ENCODE data around the gene CRYBB1. TPM values are rescaled to one million over a fixed set of nuclear protein-coding genes. Genes with fewer than 3 reads are reported as not detected.

Gene CRYBB1
- polyA plus RNA-seq: not detected

DNA sequence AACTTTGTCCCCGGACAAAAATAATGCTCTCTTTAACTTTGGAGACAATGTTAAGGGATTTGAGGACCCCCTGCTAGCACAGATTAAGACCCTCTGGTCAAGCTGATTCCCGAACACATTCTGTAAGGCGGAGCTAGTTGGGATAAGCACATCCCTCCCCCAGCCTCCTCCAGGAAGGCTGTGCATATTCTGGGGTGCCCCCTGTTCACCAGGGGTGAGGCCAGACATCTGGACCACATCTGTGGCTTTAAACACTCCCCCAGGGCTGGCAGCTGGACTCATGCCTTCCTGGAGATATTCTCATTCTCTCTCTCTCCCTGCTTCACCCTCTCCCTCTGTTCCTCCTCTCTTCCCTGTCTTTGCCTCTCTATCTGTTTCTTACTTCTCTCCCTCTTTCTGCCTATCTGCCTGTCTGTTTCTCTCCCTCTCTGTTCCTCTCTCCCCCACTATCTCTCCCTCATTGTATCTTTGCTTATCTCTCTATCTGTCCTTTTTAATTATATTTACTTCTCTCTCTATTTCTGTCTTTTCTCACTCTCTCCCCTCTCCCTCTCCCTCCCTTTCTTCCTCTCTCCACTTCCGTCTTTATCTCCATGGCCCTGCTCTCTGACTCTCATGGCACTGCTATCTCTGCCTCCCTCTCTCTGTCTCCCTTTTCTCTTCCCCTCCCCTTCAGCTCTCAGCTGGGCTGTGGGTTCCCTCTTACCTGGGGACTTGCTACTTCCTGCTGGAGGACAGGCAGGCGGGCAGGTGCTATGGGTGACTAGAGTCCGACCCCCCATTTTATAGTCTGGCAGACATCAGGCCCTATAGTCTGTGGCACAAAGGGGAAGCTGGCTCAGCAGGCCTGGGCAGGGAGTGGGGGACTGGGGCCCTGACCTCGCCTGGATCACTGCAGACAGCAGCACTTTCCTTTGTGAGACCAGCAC, at the start of gene CRYBB1:
Gene CRYBB1 (minus strand): TSS at position 757 of the 929 bp plus-strand sequence. CDS start 1,708 bp downstream, outside the sequence.
- peak within 1 kb of the TSS; percentile 33 to 86 (median 68) for H3K27ac Mint-ChIP-seq
- H3K4me3 Mint-ChIP-seq: no peak within 1 kb of the TSS
- peaks cover 24 to 34% of the 10 kb centered on the region in 2 donors for H3K4me1 Mint-ChIP-seq
- peaks cover 0 to 4% (median 2%) of the 10 kb centered on the region in 3 donors for H3K27me3 Mint-ChIP-seq (ENCODE audit: low read depth in 3 of 3)
- no peak for DNase-seq
- H3K36me3 Mint-ChIP-seq: peaks cover 0 to 3% (median 0%) of the 10 kb centered on the region in 3 donors
- no peaks in the 10 kb centered on the region for H3K9me3 Mint-ChIP-seq

DNA sequence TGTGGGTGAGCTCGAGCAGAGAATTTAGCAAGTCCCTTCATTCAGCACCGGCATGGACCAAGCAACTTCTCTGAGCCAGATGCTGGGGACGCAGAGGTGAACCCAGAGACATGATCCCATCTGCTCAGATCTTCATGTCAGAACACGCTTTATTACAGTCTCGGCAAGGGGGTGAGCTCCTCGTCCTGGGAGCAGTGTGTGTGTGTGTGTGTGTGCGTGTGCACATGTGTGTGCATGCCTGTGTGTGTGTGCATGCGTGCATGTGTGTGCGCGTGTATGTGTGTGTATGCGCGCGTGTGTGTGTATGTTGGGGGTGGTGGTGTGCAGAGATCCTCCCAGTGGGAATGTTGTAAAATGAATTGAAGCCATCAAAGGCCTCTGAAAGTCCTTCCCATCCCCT, 49.3 kb upstream of the CRYBB1 start:
- H3K4me3 Mint-ChIP-seq: no peak overlapping the region
- no peak for DNase-seq
- peaks cover 56 to 74% of the 10 kb centered on the region in 2 donors for H3K4me1 Mint-ChIP-seq
- no peaks in the 10 kb centered on the region for H3K9me3 Mint-ChIP-seq
- H3K36me3 Mint-ChIP-seq: no peaks in the 10 kb centered on the region
- H3K27me3 Mint-ChIP-seq (ENCODE audit: low read depth in 3 of 3): peaks cover 3 to 15% (median 5%) of the 10 kb centered on the region in 3 donors
- peak overlapping the region in 4 of 6 donors; percentile 55 to 99 (median 72) for H3K27ac Mint-ChIP-seq

DNA sequence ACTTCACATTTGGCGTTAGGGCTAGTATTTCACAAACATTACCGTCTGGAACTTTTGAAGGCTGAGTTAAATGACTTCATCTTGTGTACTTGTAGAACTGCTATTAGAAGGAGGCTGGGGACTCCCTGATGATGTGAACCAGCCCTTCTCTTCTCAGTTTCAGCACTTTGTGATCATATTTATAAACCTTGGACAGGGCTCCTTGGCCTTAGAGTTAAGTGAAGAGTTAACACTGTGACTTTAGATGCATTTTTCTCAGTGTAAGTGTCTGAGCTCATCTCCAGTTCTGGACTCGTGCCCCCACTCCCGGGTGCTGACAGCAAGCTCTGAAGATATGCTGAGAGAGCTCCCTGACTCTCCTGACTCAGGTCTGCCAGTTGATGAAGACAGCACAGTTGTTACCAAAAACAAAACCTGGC, 48.0 kb upstream of the CRYBB1 start:
- peaks cover 0 to 4% (median 1%) of the 10 kb centered on the region in 3 donors for H3K27me3 Mint-ChIP-seq (ENCODE audit: low read depth in 3 of 3)
- H3K4me3 Mint-ChIP-seq: peak overlapping the region in 3 of 5 donors; percentile 72 to 77 (median 74)
- H3K36me3 Mint-ChIP-seq: no peaks in the 10 kb centered on the region
- peak overlapping the region; percentile 82 to 97 (median 92) for H3K27ac Mint-ChIP-seq
- H3K9me3 Mint-ChIP-seq: no peaks in the 10 kb centered on the region
- no peak for DNase-seq
- peaks cover 44 to 66% of the 10 kb centered on the region in 2 donors for H3K4me1 Mint-ChIP-seq

DNA sequence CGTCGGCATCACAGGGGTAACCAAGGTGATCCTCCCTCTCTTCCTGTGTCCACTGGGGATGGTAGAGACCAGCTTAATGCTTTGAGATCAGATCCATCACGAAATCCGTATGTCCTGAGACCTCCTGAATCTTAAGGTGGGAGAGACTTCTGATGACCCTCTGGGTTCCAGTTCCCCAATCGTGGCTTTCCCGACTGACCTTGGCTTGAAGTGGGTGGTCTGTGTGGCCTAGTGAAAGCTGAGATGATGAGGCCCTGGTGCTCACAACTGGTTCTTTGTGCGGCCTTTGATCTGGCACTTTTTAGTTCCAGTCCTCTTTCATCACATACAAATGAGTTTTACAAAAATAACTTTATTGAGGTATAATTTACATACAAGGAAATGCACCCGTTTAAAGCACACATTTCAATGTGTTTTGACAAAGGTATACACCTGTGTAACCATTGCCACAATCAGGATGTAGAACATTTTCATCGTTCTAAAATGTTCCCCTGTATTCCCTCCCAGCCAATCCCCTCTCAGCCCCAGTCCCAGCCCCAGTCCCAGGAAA, 45.6 kb upstream of the CRYBB1 start:
- Mint-ChIP-seq H3K4me3 (peak overlapping the region in 1 of 5 donors; percentile 57), H3K27ac (peak overlapping the region in 3 of 6 donors; percentile 37 to 67 (median 56)), H3K9me3 (no peaks in the 10 kb centered on the region), H3K36me3 (no peaks in the 10 kb centered on the region), H3K4me1 (peaks cover 33 to 57% of the 10 kb centered on the region in 2 donors), H3K27me3 (ENCODE audit: low read depth in 3 of 3) (peaks cover 0 to 2% (median 1%) of the 10 kb centered on the region in 3 donors)
- no peak for DNase-seq

DNA sequence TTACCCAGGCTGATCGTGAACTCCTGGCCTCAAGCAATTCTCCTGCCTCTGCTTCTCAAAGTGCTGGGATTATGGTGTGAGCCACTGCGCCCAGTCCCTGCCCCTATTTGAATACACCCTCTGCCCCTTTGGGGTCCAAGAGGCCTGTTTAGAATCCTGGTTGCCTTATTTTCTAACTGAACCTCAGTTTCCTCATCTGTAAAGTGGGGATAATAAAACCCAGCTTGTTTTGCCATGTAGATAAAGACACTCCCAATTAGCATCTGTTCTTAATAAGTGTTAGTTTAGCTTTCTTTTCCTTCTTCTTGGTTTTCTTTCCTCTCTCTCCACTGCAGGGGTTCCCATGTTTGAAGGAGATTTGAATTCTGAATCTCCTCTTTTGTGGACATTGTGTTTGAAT, 44.3 kb upstream of the CRYBB1 start:
- Mint-ChIP-seq H3K9me3 (no peaks in the 10 kb centered on the region), H3K27ac (peak overlapping the region in 2 of 6 donors; percentile 14 to 48), H3K36me3 (no peaks in the 10 kb centered on the region), H3K4me3 (no peak overlapping the region), H3K27me3 (ENCODE audit: low read depth in 3 of 3) (peaks cover 0 to 2% (median 0%) of the 10 kb centered on the region in 3 donors), H3K4me1 (peaks cover 41 to 64% of the 10 kb centered on the region in 2 donors)
- DNase-seq: no peak

DNA sequence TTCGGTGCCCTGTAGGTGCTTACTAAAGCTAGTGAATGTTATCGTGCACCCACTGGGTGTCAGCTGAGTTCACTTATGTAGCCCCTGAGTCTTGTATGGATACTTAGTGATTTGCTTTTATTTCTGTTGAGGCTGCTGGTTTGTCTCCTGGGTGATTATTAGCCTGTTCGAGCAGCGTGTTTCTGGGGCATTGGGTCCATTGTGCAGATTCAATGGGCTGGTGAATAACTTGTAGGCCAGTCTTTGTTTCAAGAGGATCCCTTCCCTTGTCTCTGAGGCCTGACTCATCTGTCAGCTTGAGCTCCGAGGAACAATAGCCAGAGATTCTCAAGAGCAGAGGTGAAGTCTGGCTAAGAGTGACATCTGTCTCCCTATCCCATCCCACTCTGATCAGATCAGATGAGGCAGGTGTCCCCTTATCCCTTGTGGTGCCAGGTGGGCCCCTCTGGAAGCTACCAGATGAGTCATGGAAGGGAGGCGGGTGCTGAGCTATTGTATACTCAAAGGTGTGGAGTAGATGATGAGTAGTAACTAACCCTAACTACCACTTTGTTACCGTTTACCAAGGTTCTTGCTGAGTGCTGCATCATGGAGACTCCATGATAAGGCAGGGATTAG, 43.2 kb upstream of the CRYBB1 start:
- Mint-ChIP-seq H3K9me3 (no peaks in the 10 kb centered on the region), H3K27me3 (ENCODE audit: low read depth in 3 of 3) (peaks cover 0 to 2% (median 0%) of the 10 kb centered on the region in 3 donors), H3K36me3 (no peaks in the 10 kb centered on the region), H3K27ac (peak overlapping the region in 3 of 6 donors; percentile 22 to 75 (median 34)), H3K4me1 (peaks cover 42 to 62% of the 10 kb centered on the region in 2 donors), H3K4me3 (no peak overlapping the region)
- DNase-seq: no peak

DNA sequence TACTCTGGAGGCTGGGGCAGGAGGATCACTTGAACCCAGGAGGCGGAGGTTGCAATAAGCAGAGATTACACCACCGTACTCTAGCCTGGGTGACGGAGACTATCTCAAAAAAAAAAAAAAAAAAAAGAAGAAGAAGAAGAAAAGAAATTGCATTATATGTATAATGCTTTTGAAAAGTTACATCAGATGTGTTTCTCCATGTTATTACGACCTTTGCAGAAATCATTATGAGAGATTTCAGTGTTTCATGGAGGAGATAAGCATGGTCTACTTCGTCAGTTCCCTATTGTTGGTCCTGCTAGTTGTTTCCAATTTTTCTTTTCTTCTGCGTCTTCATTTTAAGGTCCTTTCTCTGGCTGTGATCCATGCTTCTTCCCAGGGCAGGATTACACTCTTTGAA, 42.5 kb upstream of the CRYBB1 start:
- Mint-ChIP-seq H3K27ac (peak overlapping the region in 2 of 6 donors; percentile 16 to 75), H3K27me3 (ENCODE audit: low read depth in 3 of 3) (peaks cover 0 to 2% (median 0%) of the 10 kb centered on the region in 3 donors), H3K9me3 (no peaks in the 10 kb centered on the region), H3K4me3 (no peak overlapping the region), H3K4me1 (peaks cover 36 to 55% of the 10 kb centered on the region in 2 donors), H3K36me3 (no peaks in the 10 kb centered on the region)
- DNase-seq: no peak

DNA sequence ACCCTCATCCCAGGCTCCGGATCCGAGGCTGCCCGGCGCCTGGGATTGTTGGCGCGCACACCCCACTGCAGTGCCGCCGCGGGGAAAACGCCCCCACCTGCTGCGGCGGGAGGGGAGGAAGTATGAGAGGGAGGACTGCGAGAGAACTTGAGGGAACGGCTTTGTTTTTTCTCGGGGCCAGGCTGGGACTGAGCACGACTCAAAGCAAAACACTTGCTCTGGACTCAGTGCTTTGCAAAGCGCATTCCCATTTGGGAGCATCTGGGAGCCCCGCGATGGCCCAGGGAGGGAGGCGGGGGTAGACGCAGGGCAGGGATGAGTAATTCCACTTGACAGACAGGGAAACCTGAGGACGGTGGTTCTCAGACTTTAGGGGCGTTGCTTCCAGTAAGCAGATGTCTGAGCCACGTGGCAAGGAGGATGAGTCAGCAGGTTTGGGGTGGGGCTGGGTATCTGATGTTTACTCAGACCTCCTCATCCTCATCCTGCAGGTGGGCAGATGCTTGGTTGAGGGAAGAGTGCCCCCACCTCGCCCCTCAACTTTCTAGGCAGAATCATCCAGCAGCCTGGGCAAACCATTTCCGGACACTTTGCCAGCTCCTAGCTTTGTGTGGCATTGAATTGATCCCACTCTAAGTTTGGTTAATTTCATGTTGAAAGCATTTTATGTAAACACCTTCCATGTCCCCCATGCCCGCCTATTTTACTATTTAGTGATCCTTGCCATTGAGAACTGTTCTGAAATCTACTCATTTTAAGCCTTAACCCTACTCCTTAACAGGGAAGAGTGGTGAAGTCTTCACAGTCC, 41.0 kb upstream of the CRYBB1 start:
- peaks cover 0 to 3% (median 2%) of the 10 kb centered on the region in 3 donors for H3K27me3 Mint-ChIP-seq (ENCODE audit: low read depth in 3 of 3)
- DNase-seq: peak; percentile 39 to 54 (median 46)
- no peaks in the 10 kb centered on the region for H3K36me3 Mint-ChIP-seq
- H3K4me1 Mint-ChIP-seq: peaks cover 22 to 40% of the 10 kb centered on the region in 2 donors
- H3K27ac Mint-ChIP-seq: peak overlapping the region; percentile 29 to 93 (median 84)
- H3K9me3 Mint-ChIP-seq: no peaks in the 10 kb centered on the region
- H3K4me3 Mint-ChIP-seq: peak overlapping the region; percentile 86 to 94 (median 89)

DNA sequence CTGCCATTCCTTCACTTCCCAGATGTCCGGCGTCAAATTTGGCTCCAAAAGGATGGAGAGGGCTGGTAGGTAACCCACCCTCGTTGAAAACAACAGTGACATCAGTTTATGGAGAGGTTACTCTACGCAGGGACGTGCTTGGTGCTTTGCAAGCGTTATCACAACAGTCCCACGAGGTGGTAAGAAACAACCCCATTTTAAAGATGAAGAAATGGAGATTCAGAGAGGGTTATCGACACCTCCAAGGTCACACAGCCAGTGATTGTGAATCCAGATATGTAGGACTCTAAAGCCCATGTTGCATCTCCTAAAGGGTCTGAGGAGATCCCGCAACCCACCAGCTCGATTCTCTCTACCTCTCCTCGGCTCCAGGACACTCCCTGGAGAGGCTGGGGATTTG, 40.3 kb upstream of the CRYBB1 start:
- H3K27ac Mint-ChIP-seq: peak overlapping the region; percentile 65 to 90 (median 78)
- peaks cover 0 to 3% (median 2%) of the 10 kb centered on the region in 3 donors for H3K27me3 Mint-ChIP-seq (ENCODE audit: low read depth in 3 of 3)
- H3K36me3 Mint-ChIP-seq: no peaks in the 10 kb centered on the region
- DNase-seq: no peak
- no peaks in the 10 kb centered on the region for H3K9me3 Mint-ChIP-seq
- H3K4me1 Mint-ChIP-seq: peaks cover 22 to 36% of the 10 kb centered on the region in 2 donors
- H3K4me3 Mint-ChIP-seq: peak overlapping the region; percentile 86 to 94 (median 89)

DNA sequence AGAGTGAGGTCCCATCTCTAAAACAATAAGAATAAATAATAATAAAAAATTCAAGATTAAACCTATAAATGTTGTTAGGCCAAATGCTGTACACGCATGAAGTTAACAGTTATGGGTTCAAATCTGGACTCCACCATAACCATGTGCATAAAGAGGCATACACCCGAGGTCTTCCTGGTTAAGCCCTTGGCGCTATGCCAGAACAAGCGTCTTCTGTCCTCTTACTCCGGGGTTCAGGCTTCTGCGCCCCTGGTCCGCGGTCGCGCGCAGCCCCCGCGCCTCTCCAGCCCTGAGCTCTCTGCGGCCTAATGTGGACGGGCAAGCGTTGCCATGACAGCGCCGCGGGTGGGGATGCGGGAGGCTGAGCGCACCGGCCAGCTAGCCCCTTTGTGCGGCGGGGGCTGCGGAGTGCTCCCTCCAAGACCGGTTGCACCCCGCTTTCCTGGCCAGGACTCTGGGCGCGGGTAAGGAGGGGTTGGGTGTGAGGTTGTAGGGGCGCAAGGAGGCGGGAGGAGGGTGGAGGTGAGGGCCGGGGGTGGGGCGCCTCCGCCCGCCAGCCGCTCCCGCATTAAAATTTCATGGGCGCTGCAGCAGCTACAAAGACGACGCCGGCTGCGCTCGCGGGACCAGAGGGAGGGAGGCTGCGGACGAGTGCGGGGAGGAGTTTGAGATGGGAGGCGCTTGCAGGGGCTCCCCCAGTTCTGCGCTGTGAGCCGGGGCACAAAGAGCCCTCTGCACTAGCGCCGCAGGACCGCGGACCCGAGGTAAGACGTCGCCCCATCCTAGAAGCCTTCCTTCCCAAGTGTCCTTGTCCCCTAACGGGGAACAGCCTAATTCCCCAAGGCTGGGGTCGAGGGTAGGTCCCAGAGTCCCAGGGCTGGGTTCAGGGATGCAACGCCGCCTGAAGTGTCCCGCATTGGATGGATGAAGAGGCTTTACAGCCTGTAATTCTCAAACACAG, 39.3 kb upstream of the CRYBB1 start, which contains the start of gene MIAT:
Gene MIAT (plus strand): TSS at position 698 of the 961 bp plus-strand sequence.
- no peaks in the 10 kb centered on the region for H3K9me3 Mint-ChIP-seq
- no peaks in the 10 kb centered on the region for H3K36me3 Mint-ChIP-seq
- DNase-seq: peak; percentile 48 to 63 (median 59)
- peaks cover 22 to 30% of the 10 kb centered on the region in 2 donors for H3K4me1 Mint-ChIP-seq
- H3K27me3 Mint-ChIP-seq (ENCODE audit: low read depth in 3 of 3): peaks cover 0 to 3% (median 2%) of the 10 kb centered on the region in 3 donors
- H3K27ac Mint-ChIP-seq: peak within 1 kb of the TSS; percentile 65 to 90 (median 82)
- H3K4me3 Mint-ChIP-seq: peak within 1 kb of the TSS; percentile 86 to 94 (median 89)

DNA sequence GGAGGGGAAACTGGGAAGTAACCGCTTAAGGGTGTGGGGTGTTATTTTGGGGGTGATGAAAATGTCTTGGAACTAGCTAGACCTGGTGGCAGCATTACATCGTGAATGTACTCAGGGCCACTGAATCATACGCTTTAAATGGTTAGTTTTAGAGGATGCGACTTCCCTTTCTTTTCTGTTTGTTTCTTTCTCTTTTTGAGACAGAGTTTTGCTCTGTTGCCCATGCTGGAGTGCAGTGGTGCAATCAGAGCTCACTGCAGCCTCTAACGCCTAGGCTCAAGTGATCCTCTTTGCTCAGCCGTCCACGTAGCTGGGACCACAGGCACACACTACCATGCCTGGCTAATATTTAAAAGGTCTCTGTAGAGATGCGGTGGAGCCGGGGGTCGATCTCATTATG, 34.0 kb upstream of the CRYBB1 start:
- H3K4me3 Mint-ChIP-seq: no peak overlapping the region
- H3K27ac Mint-ChIP-seq: no peak overlapping the region
- no peaks in the 10 kb centered on the region for H3K36me3 Mint-ChIP-seq
- DNase-seq: no peak
- H3K27me3 Mint-ChIP-seq (ENCODE audit: low read depth in 3 of 3): peaks cover 3 to 10% (median 5%) of the 10 kb centered on the region in 3 donors
- no peaks in the 10 kb centered on the region for H3K9me3 Mint-ChIP-seq
- H3K4me1 Mint-ChIP-seq: peaks cover 31 to 37% of the 10 kb centered on the region in 2 donors

Data from immature natural killer cell (primary cell).